Fibroblast of mammary gland (primary cell): ENCODE results near the gene CFAP68.

Experiments used
- DNase-seq: peaks from one replicate; pipeline ENCODE4 v3.0.0-alpha.2; 2010; ENCODE audit warnings: low read depth
- H3K4me3 ChIP-seq: 2 replicates; pipeline ENCODE4 v1.5.1; 2011; ENCODE audit warnings: low read depth, mild to moderate bottlenecking, low read length, moderate library complexity; ENCODE audit not compliant: control insufficient read depth
- CTCF ChIP-seq: conservative IDR thresholded peaks from 2 replicates; pipeline ENCODE4 v1.5.1; 2011; ENCODE audit warnings: low read depth, low read length, inconsistent platforms; ENCODE audit not compliant: control insufficient read depth, insufficient read depth

Gene CFAP68

DNA sequence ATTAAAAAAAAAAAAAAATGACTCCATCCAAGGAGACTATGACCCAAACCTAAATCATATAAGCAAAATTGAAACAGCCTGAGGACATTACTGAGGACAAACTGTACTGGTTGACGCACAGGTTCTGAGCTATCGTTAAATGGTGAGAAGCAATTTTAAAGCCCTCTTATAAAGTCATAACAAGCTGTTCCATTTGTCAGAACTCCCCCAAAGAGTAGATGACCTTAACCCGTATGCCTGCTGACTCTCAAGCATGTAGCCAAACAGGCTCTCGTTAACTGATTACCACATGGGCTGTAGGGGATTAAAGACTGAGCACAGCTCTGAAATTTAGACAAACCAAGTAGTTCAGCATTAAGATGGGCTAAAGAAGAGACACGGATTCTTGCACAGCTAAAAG, 30.0 kb downstream of the CFAP68 start:
- no peak overlapping the region for H3K4me3 ChIP-seq
- no peak for TF ChIP-seq CTCF
- DNase-seq, result no peak

DNA sequence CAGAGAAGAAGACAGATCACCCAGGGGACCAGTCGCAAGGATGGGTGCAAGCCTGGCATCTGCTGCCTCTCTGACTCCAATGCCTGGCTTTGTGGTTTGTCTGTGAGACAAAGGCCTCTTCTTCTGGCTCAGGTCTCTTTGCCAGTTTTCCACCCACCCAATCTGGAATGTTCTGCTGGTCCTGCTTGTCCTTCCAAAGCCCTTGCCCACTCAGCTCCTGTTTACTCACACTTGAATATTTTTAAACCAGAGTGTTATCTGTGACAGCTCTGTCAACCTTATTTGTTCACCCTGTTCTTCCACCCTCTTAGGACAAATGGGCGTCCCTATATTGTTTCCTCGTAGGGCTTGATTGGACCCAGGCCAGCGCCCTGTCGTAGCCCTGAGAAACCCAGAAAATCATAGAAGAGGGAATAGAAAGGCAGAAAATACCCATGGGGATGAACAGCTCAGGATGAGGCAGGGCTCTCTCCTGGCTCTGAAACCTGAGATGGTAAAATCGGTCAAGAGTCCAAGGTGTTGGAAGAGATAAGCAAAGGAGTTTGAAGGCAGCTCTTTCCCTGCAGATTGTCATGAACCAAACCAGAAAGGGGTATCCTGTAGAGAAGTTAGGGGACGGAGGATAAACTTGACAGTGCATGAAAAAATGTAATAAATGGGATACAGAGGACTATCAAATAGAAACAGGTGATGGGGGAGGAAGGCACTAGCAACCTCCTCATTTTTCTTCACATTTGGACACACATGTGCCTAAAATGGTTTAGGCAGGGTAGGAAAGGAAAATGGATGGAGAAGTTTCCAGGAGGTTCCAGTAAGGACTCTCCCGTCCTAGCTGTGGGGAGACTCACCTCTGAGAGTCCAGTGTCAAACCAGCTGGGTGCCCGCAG, 31.6 kb downstream of the CFAP68 start:
- DNase-seq, result no peak
- H3K4me3 ChIP-seq, result no peak overlapping the region
- no peak for TF ChIP-seq CTCF

DNA sequence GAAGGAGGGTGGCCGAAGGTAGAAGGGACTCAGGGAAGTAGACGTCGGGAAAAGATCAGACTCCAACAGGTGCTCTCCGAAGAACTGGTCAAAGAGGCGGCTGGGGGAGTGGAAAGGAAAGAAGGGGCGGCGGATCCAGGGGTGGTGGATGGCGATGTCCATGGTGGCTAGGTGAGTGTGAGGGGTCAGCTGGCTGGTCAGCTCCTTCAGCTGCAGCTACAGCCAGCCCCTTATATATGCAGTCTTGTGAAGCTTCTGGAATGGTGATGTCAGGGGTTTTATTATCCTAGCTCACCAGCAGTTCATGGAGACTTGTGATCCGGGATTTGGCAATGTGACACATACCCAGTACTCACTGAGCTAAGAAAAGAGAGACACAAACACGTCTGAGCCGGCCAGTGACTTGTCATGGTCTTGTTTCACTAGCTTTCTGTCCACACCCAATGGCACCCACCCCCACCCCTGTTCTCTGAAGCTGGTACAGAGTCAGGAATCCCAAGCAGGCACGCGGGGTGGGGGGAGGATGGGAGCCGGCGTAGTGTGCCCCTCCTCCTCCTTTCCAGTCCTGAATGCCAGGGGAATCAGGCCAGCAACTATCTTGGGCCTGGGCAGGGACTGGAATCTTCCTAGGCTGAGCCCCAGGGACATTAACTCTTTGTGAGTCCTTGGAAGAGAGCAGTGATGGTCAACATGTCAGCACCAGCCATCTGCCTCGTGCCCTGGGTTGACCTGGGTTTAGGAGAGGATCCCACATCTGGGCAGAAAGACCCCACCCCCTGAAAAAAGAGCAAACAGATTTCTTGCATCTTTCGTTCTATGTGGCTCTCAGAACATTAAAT, 32.4 kb downstream of the CFAP68 start, which contains the start of gene CRYAB:
Gene CRYAB, minus strand, starts transcription at position 208 of the 839 bp plus-strand sequence. Its CDS starts 46 bp downstream, at position 162.
- no peak for TF ChIP-seq CTCF
- peak; percentile 81 for DNase-seq
- peak within 1 kb of the TSS; percentile 24 for H3K4me3 ChIP-seq

DNA sequence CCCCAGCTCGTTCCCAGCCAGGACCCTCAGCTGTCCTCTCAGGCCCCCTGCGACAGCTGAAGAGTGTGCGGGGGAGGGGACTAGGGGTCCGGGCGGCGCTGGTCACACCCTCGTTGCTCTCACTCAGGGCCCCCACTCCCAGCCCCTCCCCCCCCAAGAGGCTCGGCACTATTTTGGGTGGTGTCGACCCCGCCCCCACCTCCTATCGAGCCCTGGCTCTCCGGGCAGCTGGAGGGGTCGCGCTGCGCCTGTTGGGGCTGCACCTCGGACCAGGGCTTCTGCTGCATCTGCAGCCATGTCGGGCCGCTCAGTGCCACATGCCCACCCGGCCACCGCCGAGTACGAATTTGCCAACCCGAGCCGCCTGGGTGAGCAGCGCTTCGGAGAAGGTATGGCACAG, 33.2 kb downstream of the CFAP68 start, which contains the start of gene HSPB2:
Gene HSPB2, plus strand, starts transcription at position 200 of the 400 bp plus-strand sequence. Its CDS starts 96 bp downstream, at position 296.
- peak within 1 kb of the TSS; percentile 24 for H3K4me3 ChIP-seq
- TF ChIP-seq CTCF, result no peak
- no peak for DNase-seq

DNA sequence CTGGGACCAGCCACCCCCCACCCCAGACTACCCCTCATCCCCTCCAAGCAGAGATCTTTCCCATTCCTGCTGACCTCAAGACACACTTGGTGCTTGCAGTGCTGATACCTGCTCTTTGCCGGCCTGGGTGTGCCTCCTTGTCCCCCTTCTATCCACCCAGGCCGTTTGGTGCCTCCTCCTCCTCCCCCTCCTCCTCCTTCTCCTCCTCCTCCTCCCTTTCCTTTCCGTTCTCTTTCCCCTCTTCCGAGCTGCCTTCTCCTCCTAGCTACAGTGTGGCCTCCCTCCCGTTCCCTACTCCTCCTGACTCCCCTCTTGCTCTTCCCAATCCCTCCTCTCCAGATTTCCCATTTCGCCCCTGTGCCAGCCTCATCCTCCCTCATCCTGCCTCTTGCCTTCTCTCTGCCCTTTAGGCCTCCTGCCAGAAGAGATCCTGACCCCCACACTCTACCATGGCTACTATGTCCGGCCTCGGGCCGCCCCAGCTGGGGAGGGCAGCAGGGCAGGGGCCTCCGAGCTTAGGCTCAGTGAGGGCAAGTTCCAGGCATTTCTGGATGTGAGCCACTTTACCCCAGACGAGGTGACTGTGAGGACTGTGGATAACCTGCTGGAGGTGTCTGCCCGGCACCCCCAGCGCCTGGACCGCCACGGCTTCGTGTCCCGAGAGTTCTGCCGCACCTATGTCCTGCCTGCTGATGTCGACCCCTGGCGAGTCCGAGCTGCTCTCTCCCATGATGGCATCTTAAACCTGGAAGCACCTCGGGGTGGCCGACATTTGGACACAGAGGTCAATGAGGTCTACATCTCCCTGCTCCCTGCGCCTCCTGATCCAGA, 33.9 kb downstream of the CFAP68 start:
- no peak for DNase-seq
- peak overlapping the region; percentile 24 for H3K4me3 ChIP-seq
- TF ChIP-seq CTCF, result no peak

- H3K4me3 ChIP-seq, result no peak overlapping the region
- DNase-seq, result peak; percentile 69
- TF ChIP-seq CTCF, result no peak
Observed at GRCh38 chr11:111913997-111914396, 34.7 kb downstream of the CFAP68 start.
